Colonic mucosa (tissue), 4 donors: ENCODE results near the gene KCNK3. TPM values are rescaled to one million over a fixed set of nuclear protein-coding genes. Genes with fewer than 3 reads are reported as not detected.

Source experiments
- DNase-seq: peaks from one replicate; pipeline ENCODE4 v3.0.0-alpha.2; 2020
- H3K27ac ChIP-seq: fragments of 200-600 bp; one replicate; pipeline ENCODE4 v1.8.0; 2021
- H3K27me3 ChIP-seq: fragments of 200-600 bp; one replicate; pipeline ENCODE4 v1.8.0; 2021
- H3K36me3 ChIP-seq: fragments of 200-600 bp; one replicate; pipeline ENCODE4 v1.8.0; 2021
- H3K4me1 ChIP-seq: fragments of 200-600 bp; one replicate; pipeline ENCODE4 v1.8.0; 2021; ENCODE audit warnings: mild to moderate bottlenecking
- H3K4me3 ChIP-seq: fragments of 200-600 bp; one replicate; pipeline ENCODE4 v1.8.0; 2021
- H3K9ac ChIP-seq, 2 donors: one replicate each; pipeline ENCODE4 v1.7.0; 2013; ENCODE audit warnings: control low read depth in 2 of 2, low read depth in 2 of 2, low read length in 2 of 2
- H3K9me3 ChIP-seq: fragments of 200-600 bp; one replicate; pipeline ENCODE4 v1.8.0; 2021
- CTCF ChIP-seq: fragments of 200-600 bp; IDR thresholded peaks from one replicate; pipeline ENCODE4 v1.8.0; 2022; ENCODE audit warnings: antibody characterized with exemption, mild to moderate bottlenecking
- intact Hi-C: fragments of 100-400 bp; cut with DNase I; formaldehyde crosslinking; loops from one replicate; pipeline ENCODE4 v1.14.1; 2022
- total RNA-seq, 2 donors: library from RNA; stranded (reverse); fragmentation: NEBNext Ultra II Directional in 1 of 2; extraction: Animal tissue kit (Norgen Biotek cat#: 25700) in 1 of 2; gene quantifications; one replicate each; pipeline ENCODE4 v1.2.1, GENCODE V29; 2021
- donor health status: healthy.
- donor health status: DM: no; HTN: no; CAD: no.
- donor health status: DM: no; HTN: no; CAD: no.

The KCNK3 gene
- total RNA-seq, 2 donors from 2014 or later: 1.2 to 1.5 TPM

- H3K4me3 ChIP-seq: no peak overlapping the region
- no peaks in the 10 kb centered on the region for H3K9me3 ChIP-seq
- H3K27ac ChIP-seq: no peak overlapping the region
- no peaks in the 10 kb centered on the region for H3K27me3 ChIP-seq
- intact Hi-C loops: no loop called here
- no peak overlapping the region for H3K9ac ChIP-seq
- no peak for DNase-seq
- TF ChIP-seq CTCF: no peak
- H3K36me3 ChIP-seq: no peaks in the 10 kb centered on the region
- no peaks in the 10 kb centered on the region for H3K4me1 ChIP-seq
These were observed 14.5 kb upstream of the KCNK3 start for GRCh38 chr2:26678035-26678434.

GRCh38 chr2:26679867-26680266, 12.7 kb upstream of the KCNK3 start:
- Histone ChIP-seq H3K9ac (no peak overlapping the region), H3K4me3 (no peak overlapping the region), H3K36me3 (no peaks in the 10 kb centered on the region), H3K9me3 (no peaks in the 10 kb centered on the region), H3K27ac (no peak overlapping the region), H3K27me3 (no peaks in the 10 kb centered on the region), H3K4me1 (no peaks in the 10 kb centered on the region)
- intact Hi-C loops: no loop called here
- DNase-seq: no peak
- no peak for TF ChIP-seq CTCF

- H3K4me3 ChIP-seq: no peak overlapping the region
- intact Hi-C loops: no loop called here
- TF ChIP-seq CTCF: no peak
- H3K36me3 ChIP-seq: no peaks in the 10 kb centered on the region
- H3K4me1 ChIP-seq: no peaks in the 10 kb centered on the region
- H3K9me3 ChIP-seq: no peaks in the 10 kb centered on the region
- H3K9ac ChIP-seq: no peak overlapping the region
- H3K27ac ChIP-seq: no peak overlapping the region
- no peaks in the 10 kb centered on the region for H3K27me3 ChIP-seq
- DNase-seq: no peak
These were observed 10.9 kb upstream of the KCNK3 start for GRCh38 chr2:26681656-26682055.

- H3K4me1 ChIP-seq: no peaks in the 10 kb centered on the region
- no peaks in the 10 kb centered on the region for H3K27me3 ChIP-seq
- no peak overlapping the region for H3K9ac ChIP-seq
- intact Hi-C loops: no loop called here
- H3K4me3 ChIP-seq: no peak overlapping the region
- TF ChIP-seq CTCF: no peak
- H3K9me3 ChIP-seq: no peaks in the 10 kb centered on the region
- H3K36me3 ChIP-seq: no peaks in the 10 kb centered on the region
- no peak overlapping the region for H3K27ac ChIP-seq
- no peak for DNase-seq
These were observed 10.4 kb upstream of the KCNK3 start for GRCh38 chr2:26682155-26682554.

- no peaks in the 10 kb centered on the region for H3K4me1 ChIP-seq
- no peak for DNase-seq
- no peak overlapping the region for H3K9ac ChIP-seq
- H3K27ac ChIP-seq: no peak overlapping the region
- no peaks in the 10 kb centered on the region for H3K9me3 ChIP-seq
- H3K27me3 ChIP-seq: no peaks in the 10 kb centered on the region
- intact Hi-C loops: no loop called here
- H3K36me3 ChIP-seq: no peaks in the 10 kb centered on the region
- H3K4me3 ChIP-seq: no peak overlapping the region
- TF ChIP-seq CTCF: no peak
These were observed 8.9 kb upstream of the KCNK3 start for GRCh38 chr2:26683583-26683982.

GRCh38 chr2:26685341-26685740, 7.2 kb upstream of the KCNK3 start:
- Histone ChIP-seq H3K9me3 (no peaks in the 10 kb centered on the region), H3K4me3 (no peak overlapping the region), H3K36me3 (no peaks in the 10 kb centered on the region), H3K4me1 (no peaks in the 10 kb centered on the region), H3K9ac (no peak overlapping the region), H3K27ac (no peak overlapping the region), H3K27me3 (no peaks in the 10 kb centered on the region)
- TF ChIP-seq CTCF: no peak
- DNase-seq: no peak
- intact Hi-C loops: no loop called here
